ENCODE data around the gene RGL2. TPM values are rescaled to one million over a fixed set of nuclear protein-coding genes. Genes with fewer than 3 reads are reported as not detected.
"Not testable (repeated sequence)": the region's sequence is repeated elsewhere in the genome, so short reads cannot be mapped to it uniquely, and the experiment has no call there.

Gene RGL2
- total and polyA plus RNA-seq, 2 donors, result 44.0 to 77.5 TPM

DNA sequence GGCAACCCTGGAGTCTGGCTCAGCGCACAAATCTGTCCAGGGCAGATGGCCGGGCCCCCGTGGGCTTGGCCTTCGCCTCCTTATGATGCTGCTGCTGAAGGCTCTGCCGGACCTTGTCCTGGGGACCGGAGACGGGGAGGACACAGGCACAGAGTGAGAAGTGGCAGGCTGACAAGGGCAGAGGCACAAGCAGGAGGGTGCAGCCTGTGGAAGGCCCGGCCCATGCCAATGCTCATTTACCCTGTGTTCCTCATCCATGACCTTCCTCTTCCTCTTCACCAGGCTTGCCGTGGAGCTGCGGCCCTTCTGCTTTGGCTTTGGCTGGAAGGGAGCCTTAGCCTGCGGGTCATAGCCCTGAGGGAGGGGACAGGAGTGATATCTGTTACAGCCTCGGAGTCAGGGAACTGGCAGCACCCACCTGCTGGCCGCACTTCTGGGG is 19.5 kb downstream of the RGL2 start:
- Histone ChIP-seq H3K36me3 (ENCODE audit: insufficient read depth) (no peaks in the 10 kb centered on the region), H3K4me1 (ENCODE audit: insufficient read depth) (no peaks in the 10 kb centered on the region)
- WGBS, result 83% methylated on average over 13 of the region's 13 CpGs

DNA sequence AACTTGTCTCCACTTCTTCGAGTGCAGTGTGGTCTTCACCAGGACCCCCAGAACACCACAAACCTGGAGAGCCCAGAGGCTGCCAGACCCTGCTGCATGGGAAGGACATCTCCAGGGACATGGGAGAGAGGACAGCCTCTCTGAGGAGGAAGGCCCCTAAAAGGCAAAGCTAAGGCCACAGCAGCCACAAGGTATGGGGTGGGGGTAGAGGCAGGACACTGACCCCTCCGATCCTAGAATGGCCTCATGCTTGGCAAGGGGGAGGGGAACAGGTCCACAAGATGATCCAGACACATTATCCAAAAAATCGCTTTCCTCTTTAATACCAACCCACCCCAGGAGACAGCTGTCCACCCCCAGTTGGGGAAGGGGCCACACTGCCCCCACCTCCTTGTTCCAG is 19.9 kb downstream of the RGL2 start:
- Histone ChIP-seq H3K36me3 (ENCODE audit: insufficient read depth) (no peaks in the 10 kb centered on the region), H3K4me3 (ENCODE audit: low read depth, low read length) (no peak overlapping the region), H3K27ac (ENCODE audit: low read depth) (no peak overlapping the region), H3K4me1 (ENCODE audit: insufficient read depth) (no peaks in the 10 kb centered on the region)
- DNase-seq (ENCODE audit: extremely low spot score), result no peak
- 89% methylated on average over 3 of the region's 3 CpGs for WGBS

More for the DNA sequence above, 19.5 kb downstream of the RGL2 start:
- H3K27ac ChIP-seq (ENCODE audit: low read depth), result no peak overlapping the region
- DNase-seq (ENCODE audit: extremely low spot score), result no peak
- H3K4me3 ChIP-seq (ENCODE audit: low read depth, low read length), result no peak overlapping the region

DNA sequence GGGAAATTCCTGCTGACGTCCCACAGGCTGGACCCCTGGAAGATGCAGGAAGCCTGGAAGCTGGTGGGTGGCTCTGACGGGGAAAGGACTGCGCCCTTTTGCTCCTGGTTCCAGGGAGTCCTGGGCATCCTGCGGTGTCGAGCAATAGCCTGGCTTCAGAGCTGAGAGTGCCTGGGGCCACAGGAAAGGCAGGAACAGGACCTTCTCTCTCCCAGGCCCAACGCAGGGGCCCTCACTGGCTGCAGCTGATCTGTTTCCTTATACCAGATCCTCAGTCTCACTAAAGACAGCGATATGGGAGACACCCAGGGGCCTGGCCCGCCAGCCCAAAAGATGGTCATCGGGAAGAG is 20.4 kb downstream of the RGL2 start:
- Histone ChIP-seq H3K36me3 (ENCODE audit: insufficient read depth) (no peaks in the 10 kb centered on the region), H3K4me3 (ENCODE audit: low read depth, low read length) (no peak overlapping the region)
- 81% methylated on average over 9 of the region's 9 CpGs for WGBS

DNA sequence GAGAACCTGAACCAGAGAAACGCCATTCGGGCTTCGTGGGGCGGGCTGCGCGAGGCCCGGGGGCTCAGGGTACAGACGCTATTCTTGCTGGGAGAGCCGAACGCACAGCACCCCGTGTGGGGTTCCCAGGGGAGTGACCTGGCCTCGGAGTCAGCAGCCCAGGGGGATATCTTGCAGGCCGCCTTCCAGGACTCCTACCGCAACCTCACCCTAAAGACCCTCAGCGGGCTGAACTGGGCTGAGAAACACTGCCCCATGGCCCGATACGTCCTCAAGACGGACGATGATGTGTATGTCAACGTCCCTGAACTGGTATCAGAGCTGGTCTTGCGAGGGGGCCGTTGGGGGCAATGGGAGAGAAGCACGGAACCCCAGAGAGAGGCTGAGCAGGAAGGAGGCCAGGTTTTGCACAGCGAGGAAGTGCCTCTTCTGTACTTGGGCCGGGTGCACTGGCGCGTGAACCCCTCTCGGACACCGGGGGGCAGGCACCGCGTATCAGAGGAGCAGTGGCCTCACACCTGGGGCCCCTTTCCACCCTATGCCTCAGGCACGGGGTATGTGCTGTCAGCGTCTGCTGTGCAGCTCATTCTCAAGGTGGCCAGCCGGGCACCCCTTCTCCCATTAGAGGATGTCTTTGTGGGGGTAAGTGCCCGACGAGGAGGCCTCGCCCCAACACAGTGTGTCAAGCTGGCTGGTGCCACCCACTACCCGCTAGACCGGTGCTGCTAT is 20.9 kb downstream of the RGL2 start:
- Histone ChIP-seq H3K4me3 (ENCODE audit: low read depth, low read length) (peak overlapping the region; percentile 58), H3K27ac (ENCODE audit: low read depth) (peak overlapping the region; percentile 87), H3K36me3 (ENCODE audit: insufficient read depth) (no peaks in the 10 kb centered on the region), H3K4me1 (ENCODE audit: insufficient read depth) (no peaks in the 10 kb centered on the region)
- no peak for DNase-seq (ENCODE audit: extremely low spot score)
- WGBS, result 39% methylated on average over 39 of the region's 39 CpGs

More for the DNA sequence above, 20.4 kb downstream of the RGL2 start:
- no peak overlapping the region for H3K27ac ChIP-seq (ENCODE audit: low read depth)
- H3K4me1 ChIP-seq (ENCODE audit: insufficient read depth), result no peaks in the 10 kb centered on the region
- no peak for DNase-seq (ENCODE audit: extremely low spot score)

DNA sequence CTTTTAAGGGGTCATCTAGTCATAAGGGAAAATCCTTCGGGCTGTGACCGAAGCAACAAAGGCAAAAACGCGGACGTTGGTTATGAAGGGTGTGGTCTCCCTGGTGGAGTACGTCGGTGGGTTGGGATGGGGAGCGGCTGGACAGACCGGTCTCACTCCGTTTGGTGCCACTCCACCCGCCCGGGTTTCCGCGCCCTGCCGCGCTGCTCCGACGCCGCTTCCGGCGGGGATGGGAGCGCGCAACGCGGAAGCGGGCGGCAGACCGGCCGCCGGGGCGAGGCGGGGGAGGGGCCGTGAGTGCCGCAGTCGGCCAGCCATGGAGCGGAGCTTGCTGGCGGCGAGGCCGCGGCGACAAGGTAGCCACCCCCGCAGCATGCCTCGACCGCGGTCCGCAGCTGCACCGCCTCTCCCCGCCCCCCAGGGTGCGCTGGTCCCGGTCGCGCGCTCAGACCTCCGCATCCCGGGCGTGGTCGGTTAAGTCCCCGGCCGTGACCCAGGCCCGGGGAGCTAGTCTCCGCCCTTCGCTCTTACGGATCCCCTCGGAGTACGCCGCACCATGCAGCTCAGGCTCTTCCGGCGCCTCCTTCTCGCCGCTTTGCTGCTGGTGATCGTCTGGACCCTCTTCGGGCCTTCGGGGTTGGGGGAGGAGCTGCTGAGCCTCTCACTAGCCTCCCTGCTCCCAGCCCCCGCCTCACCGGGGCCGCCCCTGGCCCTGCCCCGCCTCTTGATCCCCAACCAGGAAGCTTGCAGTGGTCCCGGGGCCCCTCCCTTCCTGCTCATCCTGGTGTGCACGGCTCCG is 21.7 kb downstream of the RGL2 start, which contains the start of gene B3GALT4:
B3GALT4 (plus strand) TSS at position 260 of the 799 bp plus-strand sequence; CDS start at position 557, 297 bp downstream.
- Histone ChIP-seq H3K36me3 (ENCODE audit: insufficient read depth) (no peaks in the 10 kb centered on the region), H3K4me1 (ENCODE audit: insufficient read depth) (no peaks in the 10 kb centered on the region), H3K27ac (ENCODE audit: low read depth) (peak within 1 kb of the TSS; percentile 87), H3K4me3 (ENCODE audit: low read depth, low read length) (peak within 1 kb of the TSS; percentile 58)
- peak; percentile 33 for DNase-seq (ENCODE audit: extremely low spot score)
- WGBS, result under 1% methylated on average over 80 of the region's 80 CpGs

DNA sequence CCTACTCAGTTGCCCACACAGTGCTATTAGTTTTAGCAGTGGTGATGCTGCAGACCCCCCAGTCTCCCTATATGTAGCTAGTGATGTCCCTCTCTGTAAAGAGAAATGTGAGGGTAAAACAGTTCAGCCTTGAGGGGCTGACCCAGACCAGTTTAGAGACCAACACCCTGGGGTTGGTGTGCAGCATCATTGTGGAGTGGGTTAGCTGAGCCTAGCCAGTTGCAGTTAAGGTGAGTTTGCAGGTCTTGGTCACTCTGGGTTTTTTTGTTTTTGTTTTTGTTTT is 22.2 kb downstream of the RGL2 start:
- Histone ChIP-seq H3K27ac (ENCODE audit: low read depth) (peak overlapping the region; percentile 87), H3K4me3 (ENCODE audit: low read depth, low read length) (peak overlapping the region; percentile 58), H3K4me1 (ENCODE audit: insufficient read depth) (no peaks in the 10 kb centered on the region), H3K36me3 (ENCODE audit: insufficient read depth) (no peaks in the 10 kb centered on the region)
- no peak for DNase-seq (ENCODE audit: extremely low spot score)

DNA sequence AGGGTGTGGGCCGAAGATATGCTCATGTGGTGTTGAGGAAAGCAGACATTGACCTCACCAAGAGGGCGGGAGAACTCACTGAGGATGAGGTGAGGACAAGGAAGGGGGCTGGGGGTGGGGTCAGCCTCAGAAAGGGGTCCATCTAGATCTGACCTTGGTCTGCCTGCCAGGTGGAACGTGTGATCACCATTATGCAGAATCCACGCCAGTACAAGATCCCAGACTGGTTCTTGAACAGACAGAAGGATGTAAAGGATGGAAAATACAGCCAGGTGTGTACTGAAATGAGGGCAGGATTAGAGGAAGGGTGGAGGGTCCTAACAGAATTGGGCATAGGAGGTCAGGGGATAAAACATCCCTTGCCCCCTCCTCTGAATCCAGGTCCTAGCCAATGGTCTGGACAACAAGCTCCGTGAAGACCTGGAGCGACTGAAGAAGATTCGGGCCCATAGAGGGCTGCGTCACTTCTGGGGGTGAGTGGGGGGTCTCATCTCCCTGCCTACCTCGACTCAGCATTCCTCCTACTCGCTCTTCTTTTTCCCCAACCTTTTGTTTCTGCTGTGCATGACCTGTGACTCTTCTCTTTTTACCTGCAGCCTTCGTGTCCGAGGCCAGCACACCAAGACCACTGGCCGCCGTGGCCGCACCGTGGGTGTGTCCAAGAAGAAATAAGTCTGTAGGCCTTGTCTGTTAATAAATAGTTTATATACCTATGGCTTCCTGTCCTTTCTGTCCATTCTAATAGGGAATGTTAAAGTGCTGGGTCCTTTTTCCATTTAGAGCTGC is 22.8 kb downstream of the RGL2 start:
- DNase-seq (ENCODE audit: extremely low spot score); H3K4me1 ChIP-seq (ENCODE audit: insufficient read depth); H3K36me3 ChIP-seq (ENCODE audit: insufficient read depth); H3K4me3 ChIP-seq (ENCODE audit: low read depth, low read length): not testable (repeated sequence)
- WGBS, result 79% methylated on average over 16 of the region's 16 CpGs
- peak overlapping the region; percentile 87 for H3K27ac ChIP-seq (ENCODE audit: low read depth)

DNA sequence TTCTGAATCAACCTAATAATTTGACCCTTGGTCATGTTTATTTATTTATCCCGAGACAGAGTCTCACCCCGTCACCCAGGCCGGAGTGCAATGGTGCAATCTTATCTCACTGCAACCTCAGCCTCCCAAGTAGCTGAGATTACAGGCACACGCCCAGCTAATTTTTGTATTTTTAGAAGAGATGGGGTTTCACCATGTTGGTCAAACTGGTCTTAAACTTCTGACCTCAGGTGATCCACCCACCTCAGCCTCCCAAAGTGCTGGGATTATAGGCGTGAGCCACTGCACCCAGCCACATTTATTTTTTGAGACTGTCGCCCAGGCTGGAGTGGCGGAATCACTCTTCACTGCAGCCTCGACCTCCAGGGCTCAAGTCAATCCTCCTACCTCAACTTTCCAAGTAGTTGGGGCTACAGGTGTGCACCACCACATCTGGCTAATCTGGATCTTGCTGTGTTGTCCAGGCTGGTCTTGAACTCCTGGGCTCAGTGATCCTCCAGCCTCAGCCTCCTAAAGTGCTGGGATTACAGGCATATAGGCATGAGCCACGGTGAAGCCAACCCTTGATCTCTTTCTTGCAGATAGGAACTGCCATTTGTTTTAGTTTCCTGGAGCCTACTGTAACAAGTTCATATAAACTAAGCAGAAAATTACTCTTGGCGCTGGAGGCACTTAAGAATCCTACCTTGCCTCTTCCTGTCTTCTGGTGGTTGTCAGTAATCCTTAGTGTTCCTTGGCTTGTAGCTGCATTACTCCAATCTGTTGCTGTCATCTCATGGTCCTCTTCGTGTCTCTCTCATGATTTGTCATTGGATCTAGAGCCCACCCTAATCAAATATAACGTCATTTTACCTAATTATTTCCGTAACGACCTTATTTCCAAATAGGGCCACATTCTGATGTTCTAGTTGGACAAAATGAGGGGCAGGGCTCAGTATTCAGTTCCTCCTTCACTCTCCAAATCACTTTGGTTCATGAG is 24.5 kb downstream of the RGL2 start:
- no peaks in the 10 kb centered on the region for H3K4me1 ChIP-seq (ENCODE audit: insufficient read depth)
- 74% methylated on average over 14 of the region's 14 CpGs for WGBS

DNA sequence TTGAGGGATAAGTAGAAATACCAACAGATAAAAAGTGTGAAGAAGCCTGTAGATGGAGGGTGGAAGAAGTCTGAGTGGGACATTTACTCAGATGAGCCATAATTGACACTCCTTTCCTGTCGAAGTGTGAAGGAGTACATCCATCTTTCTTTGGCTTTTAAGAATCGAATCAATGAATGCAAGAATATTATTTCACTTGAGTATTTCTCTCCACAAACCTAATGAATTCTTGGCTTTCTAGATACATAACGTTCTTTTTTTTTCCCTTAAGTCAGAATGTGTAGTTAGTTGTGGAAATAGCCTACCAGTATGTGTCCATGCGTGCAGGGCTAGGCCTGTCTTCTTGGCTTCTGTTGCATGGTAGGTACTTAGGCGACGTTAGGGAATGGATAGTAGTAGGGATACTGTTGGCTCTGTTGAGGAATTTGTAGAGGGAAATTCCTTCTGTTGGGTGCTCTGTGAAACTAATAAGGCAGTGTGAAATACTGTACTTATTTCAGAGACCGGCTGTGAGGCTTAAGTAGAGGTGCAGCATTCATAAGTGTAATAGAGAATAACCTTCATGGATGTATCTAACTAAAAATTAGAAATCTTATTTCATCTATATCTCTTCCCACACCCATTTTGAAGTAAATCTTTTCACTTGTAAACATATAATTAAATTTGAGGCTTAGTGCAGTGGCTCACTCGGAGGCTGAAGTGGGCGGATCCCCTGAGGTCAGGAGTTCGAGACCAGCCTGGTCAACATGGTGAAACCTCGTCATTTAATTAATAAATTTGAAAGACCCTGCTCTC is 25.4 kb downstream of the RGL2 start:
- Histone ChIP-seq H3K36me3 (ENCODE audit: insufficient read depth) (peaks cover under 1% of the 10 kb centered on the region), H3K4me1 (ENCODE audit: insufficient read depth) (no peaks in the 10 kb centered on the region), H3K27ac (ENCODE audit: low read depth) (no peak overlapping the region), H3K4me3 (ENCODE audit: low read depth, low read length) (no peak overlapping the region)
- WGBS, result 67% methylated on average over 11 of the region's 11 CpGs
- no peak for DNase-seq (ENCODE audit: extremely low spot score)

More for the DNA sequence above, 24.5 kb downstream of the RGL2 start:
- no peak for DNase-seq (ENCODE audit: extremely low spot score)
- H3K27ac ChIP-seq (ENCODE audit: low read depth), result no peak overlapping the region
- H3K36me3 ChIP-seq (ENCODE audit: insufficient read depth), result no peaks in the 10 kb centered on the region
- no peak overlapping the region for H3K4me3 ChIP-seq (ENCODE audit: low read depth, low read length)

DNA sequence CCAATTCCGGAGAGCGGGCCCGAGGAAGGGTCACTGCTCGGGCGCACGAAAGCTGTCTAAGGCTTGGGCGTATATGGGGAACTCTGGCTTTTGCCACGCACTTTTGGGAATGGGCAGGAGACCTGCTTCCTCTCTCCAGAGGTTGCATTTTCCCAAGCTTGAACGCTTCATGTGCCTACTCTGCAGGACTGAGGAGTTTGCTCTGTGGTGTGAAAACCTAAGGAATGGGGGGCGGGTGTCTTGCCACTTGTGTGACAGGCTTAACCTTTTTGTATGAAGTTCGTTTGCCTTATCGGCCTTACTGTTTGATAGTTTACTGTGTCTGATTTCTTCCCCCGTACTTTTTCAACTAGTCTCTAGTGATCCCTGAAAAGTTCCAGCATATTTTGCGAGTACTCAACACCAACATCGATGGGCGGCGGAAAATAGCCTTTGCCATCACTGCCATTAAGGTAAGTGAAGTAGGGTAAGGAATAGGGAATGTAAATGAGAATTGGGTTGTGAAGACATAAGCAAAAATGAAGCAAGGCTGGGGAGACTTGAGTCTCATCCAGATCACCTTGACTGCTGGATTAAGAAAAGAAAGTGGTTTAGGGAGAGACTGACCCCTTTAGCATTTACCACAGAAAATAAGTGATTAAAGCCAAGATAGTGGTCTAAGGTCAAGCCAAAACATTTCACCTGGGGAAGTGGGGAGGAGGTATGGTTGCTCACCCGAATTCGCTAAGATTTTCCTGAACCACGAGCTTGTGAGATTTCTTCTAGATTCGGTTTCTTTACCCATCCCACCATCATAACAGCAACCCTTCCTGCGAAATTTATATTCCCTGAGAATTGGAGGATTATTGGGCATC is 26.2 kb downstream of the RGL2 start:
- WGBS, result 12% methylated on average over 22 of the region's 22 CpGs
- H3K4me3 ChIP-seq (ENCODE audit: low read depth, low read length), result peak overlapping the region; percentile 63
- no peak for DNase-seq (ENCODE audit: extremely low spot score)
- H3K36me3 ChIP-seq (ENCODE audit: insufficient read depth), result peaks cover 6% of the 10 kb centered on the region
- H3K27ac ChIP-seq (ENCODE audit: low read depth), result peak overlapping the region; percentile 51
- H3K4me1 ChIP-seq (ENCODE audit: insufficient read depth), result no peaks in the 10 kb centered on the region

DNA sequence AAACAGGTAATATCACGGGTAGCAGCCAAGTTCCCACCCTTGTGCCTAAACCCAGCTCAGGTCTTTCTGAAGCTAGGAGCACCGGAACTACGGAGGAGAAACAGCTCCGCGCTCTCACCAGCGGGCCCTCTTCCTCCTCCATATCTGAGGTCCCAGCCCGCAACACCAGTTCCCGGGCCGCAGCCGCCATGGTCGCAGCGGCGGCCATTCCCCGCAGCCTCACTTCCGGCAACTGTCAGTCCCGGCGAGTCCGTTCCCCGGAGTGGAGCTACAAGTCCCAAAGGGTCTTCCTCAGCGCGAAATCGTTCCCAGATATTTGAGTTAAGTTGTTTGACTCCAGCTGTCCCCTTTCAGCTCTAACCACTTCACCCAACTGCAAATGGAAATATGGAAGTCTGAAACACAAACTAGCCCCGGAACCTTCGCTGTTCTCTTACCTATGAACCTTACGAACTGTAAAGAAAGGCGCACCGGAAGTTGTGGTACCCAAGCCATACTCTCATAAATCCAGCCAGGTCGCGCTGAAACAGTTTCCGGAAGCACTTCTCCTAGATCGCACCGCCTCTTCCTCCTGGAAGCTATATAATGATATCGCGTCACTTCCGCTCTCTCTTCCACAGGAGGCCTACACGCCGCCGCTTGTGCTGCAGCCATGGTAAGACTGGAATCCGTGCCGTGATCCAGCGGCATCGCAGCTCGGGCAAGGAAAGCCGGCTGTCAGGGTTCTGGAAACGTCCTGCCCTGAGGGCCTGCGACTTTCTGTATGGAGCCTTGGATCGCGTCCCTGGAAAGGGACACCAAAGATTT is 27.1 kb downstream of the RGL2 start, which contains the start of the genes RPS18 and VPS52:
RPS18 (plus strand) TSS at position 608 of the 807 bp plus-strand sequence; CDS start at position 653, 45 bp downstream.
VPS52 (minus strand) TSS at position 409 of the 807 bp plus-strand sequence; CDS start at position 208, 201 bp downstream.
- H3K36me3 ChIP-seq (ENCODE audit: insufficient read depth), result peaks cover 9% of the 10 kb centered on the region
- under 1% methylated on average over 48 of the region's 48 CpGs for WGBS

More for the DNA sequence above, 27.1 kb downstream of the RGL2 start, which contains the start of the genes RPS18 and VPS52:
- Histone ChIP-seq H3K4me3 (ENCODE audit: low read depth, low read length) (peak within 1 kb of the TSS; percentile 63), H3K27ac (ENCODE audit: low read depth) (peak within 1 kb of the TSS; percentile 92), H3K4me1 (ENCODE audit: insufficient read depth) (no peaks in the 10 kb centered on the region)
- DNase-seq (ENCODE audit: extremely low spot score), result peak; percentile 98

All from urinary bladder (tissue), 4 donors.